ENCODE measurements around the gene OR13G1.

The OR13G1 gene

GRCh38 chr1:247642742-247643141 is 36.8 kb downstream of the OR13G1 start:
- CTCF ChIA-PET: no interaction called here
- no peak for DNase-seq (ENCODE audit: low read depth, low spot score)
- POLR2A ChIA-PET: no interaction called here
- H3K4me3 ChIP-seq (ENCODE audit: low read depth, low read length): no peak overlapping the region
- TF ChIP-seq, protein P1, sequence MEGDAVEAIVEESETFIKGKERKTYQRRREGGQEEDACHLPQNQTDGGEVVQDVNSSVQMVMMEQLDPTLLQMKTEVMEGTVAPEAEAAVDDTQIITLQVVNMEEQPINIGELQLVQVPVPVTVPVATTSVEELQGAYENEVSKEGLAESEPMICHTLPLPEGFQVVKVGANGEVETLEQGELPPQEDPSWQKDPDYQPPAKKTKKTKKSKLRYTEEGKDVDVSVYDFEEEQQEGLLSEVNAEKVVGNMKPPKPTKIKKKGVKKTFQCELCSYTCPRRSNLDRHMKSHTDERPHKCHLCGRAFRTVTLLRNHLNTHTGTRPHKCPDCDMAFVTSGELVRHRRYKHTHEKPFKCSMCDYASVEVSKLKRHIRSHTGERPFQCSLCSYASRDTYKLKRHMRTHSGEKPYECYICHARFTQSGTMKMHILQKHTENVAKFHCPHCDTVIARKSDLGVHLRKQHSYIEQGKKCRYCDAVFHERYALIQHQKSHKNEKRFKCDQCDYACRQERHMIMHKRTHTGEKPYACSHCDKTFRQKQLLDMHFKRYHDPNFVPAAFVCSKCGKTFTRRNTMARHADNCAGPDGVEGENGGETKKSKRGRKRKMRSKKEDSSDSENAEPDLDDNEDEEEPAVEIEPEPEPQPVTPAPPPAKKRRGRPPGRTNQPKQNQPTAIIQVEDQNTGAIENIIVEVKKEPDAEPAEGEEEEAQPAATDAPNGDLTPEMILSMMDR (IDR thresholded peaks at IDR 0.05; ENCODE audit: insufficient read depth, low read length, missing control alignments): no peak

DNA sequence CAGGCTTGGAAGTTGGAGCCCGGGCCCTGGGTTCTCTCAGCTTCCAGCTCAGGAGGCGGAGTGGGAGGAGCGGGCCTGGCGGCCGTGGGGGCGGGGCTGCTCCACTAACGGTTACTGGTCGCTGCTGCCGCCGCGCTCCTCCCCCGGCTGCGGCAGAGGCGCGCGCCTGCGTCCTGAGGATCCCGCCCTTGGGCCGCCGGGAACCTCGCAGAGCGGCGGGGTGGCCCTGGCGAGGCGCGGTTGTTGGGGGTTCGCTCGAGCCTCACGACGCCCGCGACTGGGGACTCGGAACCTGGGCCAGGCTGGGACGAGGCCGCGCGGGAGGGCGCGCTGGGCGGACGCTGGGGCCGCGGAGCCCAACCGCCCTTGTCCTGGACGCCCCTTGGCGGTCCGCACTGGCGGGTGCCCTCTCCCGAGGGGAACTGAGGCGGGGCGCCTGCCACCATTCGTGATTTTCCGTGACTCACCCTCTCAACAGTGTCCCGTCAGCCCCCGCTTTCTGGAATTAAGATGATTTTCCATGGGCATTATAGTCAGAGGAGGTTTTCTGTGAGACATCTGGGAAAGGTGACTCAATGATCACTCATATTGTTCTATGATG is 40.1 kb downstream of the OR13G1 start:
- no peak overlapping the region for H3K4me3 ChIP-seq (ENCODE audit: low read depth, low read length)
- no peak for DNase-seq (ENCODE audit: low read depth, low spot score)
- TF ChIP-seq, protein P1 (IDR thresholded peaks at IDR 0.05; ENCODE audit: insufficient read depth, low read length, missing control alignments): no peak

GRCh38 chr1:247638781-247639180 is 40.8 kb downstream of the OR13G1 start:
- DNase-seq (ENCODE audit: low read depth, low spot score): no peak
- no peak overlapping the region for H3K4me3 ChIP-seq (ENCODE audit: low read depth, low read length)
- POLR2A ChIA-PET: no interaction called here
- CTCF ChIA-PET: no interaction called here
- TF ChIP-seq, protein P1 (IDR thresholded peaks at IDR 0.05; ENCODE audit: insufficient read depth, low read length, missing control alignments): no peak

More for the DNA sequence above, 40.1 kb downstream of the OR13G1 start:
- ChIA-PET POLR2A (no interaction called here), CTCF (no interaction called here)

- ChIA-PET POLR2A (no interaction called here), CTCF (no interaction called here)
- H3K4me3 ChIP-seq (ENCODE audit: low read depth, low read length): no peak overlapping the region
- TF ChIP-seq, protein P1 (IDR thresholded peaks at IDR 0.05; ENCODE audit: insufficient read depth, low read length, missing control alignments): no peak
- DNase-seq (ENCODE audit: low read depth, low spot score): no peak
Observed at GRCh38 chr1:247638011-247638410, 41.5 kb downstream of the OR13G1 start.

DNA sequence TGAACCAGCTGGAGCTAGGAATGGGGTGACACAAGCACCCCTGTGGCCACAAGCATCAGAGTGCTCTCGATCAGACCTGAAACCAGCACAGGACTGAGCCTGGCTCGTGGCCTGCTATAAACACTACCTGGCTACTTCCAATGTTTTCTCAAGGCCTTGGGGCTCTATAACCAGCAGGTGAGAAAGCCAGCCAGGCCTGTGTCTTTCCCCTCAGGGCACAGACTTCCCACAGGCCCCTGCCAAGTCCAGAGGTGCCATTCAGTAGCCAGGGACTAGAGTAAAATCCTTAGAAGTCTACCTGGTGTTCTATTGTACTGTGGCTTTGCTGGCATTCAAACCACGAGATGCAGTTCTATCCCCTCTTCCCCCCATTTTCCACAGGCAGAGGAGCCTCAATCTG is 51.6 kb downstream of the OR13G1 start:
- TF ChIP-seq, protein P1 (IDR thresholded peaks at IDR 0.05; ENCODE audit: insufficient read depth, low read length, missing control alignments): no peak
- H3K4me3 ChIP-seq (ENCODE audit: low read depth, low read length): no peak overlapping the region
- no peak for DNase-seq (ENCODE audit: low read depth, low spot score)
- ChIA-PET POLR2A (no interaction called here), CTCF (no interaction called here)

Measured in AG04449 (cell line).